GM19035 (cell line): Measurements from ENCODE around the gene AHSG.

Experiments
- ATAC-seq: cut with Tn5 transposase; IDR thresholded peaks from one replicate; pipeline ENCODE4 v1.9.1; 2021; ENCODE audit not compliant: unreplicated experiment

AHSG gene

DNA sequence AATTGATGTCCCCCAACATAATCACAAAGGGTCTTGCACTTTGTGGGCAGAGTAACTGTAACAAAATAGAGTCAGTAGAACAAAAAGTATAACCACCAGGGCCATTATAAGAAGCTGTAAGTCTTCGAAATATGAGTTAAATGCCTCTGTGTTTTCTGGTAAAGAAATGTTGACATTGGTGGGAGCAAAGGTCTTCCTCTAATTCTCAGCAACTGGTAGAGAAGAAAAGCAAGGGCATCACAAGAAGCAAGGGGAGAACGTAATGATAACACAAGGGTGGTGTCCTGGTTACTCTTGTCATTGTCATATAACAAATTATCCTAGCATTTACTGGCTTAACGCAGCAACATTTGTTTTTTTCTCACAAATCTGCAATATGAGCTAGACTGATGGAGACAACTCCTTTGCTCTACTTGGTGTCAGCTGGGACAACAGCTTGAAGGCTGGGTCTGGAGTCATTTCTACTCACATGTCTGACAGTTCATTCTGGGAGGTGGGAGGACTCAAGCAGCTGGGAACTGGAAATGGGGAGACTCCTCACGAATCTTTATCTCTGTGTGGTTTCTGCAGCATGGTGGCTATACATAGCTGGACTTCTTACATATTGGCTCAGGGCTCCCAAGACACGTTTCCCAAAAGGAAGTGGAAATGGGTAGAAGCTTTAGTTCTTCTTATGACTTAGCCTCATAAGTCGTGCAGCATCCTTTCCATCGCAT, 22.1 kb upstream of the AHSG start:
- no peak for ATAC-seq

DNA sequence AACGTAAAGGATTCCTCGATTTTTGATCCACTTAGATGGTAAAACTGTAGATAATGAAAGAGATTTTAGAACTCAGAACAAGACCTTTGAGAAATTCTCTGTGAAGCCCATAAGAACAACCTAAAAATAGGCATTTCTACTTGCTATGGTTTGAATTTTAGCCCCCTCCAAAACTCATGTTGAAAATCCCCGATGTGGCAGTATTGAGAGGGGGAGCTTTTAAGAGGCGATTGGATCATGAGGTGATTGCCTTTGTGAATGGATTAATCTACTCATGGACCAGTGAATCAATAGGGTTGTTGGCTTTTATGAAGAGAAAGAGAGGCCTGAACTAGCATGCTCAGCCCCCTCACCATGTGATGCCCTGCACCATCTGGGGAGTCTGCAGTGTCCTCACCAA, 20.2 kb upstream of the AHSG start:
- no peak for ATAC-seq

DNA sequence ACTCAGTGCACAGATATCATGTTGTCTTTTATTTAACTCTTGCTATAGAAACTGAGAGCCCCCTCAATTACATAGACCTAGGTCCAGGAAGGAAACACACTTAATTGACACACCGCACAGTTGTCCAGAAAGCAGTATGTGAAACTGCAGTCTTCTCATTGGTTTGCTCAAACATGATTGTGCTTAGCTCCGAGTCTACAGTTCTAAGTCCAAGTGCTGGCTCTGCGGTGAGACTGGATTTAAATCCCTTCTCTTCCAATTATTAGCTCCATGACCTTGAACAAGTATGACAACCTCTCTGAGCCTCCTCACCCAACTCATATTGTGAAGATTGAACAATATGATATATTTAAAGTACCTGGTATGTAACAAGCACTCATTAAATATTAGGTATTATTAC, 19.0 kb upstream of the AHSG start:
- ATAC-seq: no peak

DNA sequence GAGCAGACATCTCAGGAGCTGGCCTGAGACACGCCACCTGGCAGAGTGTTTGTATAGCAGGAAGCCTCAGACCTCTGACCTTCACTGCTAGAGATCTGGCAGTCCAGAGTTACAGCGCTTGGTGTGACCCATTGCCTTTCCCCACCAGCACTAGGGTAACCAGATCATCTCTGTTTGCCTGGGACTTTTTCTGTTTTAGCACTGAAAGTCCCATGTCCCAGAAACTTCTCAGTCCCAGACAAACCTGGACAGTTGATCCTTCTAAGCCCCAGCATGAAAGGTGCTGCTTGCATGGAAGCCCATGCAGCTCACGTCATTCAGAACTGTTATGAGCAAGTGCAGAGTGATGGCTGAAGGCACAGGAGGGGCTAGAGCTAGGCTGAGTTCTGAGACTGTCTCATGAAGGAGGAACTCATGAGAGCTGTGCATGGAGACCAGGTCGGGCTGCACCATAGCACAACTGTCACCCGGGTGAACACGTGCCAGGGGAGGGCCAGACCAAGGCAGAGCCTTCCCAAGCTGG, 18.2 kb upstream of the AHSG start:
- ATAC-seq: no peak

DNA sequence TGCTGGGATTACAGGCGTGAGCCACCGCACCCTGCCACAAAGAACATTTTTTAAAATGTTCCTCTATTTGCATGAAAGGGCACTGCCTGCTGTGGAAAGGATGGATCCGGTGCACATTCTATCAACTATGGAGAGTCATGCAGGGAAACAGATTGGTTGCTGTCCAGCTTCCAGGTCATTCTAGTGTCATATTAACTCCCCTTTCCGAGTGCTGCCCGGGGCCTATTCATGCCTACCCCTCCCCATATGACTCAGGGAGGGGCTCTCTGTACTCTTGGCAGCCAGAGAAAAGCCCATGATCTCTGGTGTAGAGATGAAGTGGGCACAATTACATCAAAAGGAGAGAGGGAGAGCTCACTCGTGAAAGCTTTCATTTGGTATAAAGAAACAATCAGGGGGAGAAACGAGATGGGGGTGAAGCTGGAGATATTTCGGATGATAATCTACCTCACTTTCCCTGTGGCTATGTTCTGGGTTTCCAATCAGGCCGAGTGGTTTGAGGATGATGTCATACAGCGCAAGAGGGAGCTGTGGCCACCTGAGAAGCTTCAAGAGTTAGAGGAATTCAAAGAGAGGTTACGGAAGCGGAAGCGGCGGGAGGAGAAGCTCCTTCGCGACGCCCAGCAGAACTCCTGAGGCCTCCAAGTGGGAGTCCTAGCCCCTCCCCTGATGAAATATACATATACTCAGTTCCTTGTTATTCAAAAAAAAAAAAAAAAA, 16.1 kb upstream of the AHSG start:
- ATAC-seq: no peak

DNA sequence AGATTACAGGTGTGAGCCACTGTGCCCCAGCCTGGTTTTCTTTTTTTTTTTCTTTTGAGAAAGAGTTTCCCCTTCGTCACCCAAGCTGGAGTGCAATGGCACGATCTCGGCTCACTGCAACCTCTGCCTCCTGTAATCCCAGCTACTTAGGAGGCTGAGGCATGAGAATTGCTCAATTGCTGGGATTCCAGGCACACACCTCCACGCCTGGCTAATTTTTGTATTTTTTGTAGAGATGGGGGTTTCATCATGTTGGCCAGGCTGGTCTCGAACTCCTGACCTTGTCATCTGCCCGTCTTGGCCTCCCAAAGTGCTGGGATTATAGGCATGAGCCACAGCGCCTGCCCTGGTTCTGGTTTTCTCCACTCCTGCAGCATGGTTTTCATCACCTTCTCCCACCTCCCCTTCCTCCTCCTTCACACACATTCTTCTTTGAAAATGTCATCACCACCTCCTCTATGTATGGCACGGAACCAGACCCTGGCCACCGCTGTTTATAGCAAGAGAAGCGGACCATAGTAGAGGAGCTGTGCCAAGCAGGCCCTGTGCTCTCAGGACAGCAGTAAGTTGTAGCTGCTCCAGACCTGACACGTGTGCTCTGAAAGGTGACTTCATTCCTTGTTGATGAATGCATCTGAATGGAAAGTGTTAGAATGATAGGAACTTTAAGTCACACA, 14.6 kb upstream of the AHSG start:
- ATAC-seq: no peak

DNA sequence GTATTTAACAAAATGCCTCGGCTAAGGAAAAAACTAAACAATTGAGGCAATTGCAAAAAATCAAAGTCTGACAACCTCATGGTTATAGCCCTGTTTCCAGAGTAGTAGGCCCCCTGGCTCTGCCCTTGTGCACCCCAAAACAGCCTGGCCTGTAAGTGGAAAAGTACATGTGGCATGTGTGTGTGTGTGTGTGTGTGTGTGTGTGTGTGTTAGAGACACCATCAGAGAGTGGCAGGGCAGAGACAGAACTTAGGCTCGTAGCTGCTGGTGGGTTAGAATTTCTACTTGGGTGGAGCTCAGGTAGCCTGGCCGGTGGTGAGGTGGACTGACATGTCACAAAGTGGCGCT, 14.1 kb upstream of the AHSG start:
- ATAC-seq: no peak

DNA sequence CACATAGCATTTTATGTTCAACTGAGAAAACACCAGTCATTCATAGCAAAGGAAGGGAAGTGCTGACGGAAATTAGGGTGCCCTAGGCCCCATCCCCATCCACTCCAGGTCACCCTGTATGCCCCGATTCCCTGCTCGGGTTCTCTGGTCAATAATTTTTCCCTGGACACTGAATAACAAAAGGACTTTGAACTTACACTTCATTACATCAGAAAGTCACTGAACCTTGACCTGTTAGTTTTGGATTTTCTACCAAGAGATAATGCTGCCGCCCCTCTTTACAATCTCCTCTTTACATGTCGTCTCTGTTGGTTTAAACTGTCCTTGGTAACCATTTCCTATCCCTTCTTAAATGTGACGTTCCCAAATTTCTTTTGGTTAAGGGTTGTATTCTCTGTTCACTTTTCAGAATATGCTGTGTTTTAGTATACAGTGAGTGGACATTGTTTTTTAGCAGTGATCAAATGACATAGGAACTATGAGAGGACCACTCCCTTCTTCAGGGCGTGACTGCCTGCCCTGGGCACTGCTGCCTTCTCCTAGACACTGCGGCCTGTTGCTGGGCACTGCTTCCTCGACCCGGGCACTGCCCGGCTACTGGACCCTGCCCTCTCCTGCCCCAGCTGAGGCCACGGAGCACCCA, 13.6 kb upstream of the AHSG start:
- no peak for ATAC-seq

DNA sequence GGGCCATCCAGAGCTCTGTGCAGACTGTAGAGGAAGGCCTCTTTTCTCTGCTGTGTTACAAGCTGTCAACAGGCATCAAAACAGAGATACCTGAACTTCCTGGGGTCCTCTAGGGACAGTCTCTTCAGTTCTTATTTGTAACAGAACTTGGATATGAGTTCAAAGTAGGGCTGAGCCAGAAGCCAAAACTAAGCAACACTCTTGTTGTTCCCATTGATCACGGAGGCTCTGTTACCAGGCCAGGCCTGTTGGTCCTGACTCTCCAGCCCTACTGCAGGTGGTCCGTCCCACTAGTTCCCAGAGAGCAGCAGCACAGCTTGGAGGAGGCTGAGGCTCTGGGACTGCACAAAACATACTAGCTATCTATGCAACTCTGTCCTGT, 13.1 kb upstream of the AHSG start:
- ATAC-seq: no peak

DNA sequence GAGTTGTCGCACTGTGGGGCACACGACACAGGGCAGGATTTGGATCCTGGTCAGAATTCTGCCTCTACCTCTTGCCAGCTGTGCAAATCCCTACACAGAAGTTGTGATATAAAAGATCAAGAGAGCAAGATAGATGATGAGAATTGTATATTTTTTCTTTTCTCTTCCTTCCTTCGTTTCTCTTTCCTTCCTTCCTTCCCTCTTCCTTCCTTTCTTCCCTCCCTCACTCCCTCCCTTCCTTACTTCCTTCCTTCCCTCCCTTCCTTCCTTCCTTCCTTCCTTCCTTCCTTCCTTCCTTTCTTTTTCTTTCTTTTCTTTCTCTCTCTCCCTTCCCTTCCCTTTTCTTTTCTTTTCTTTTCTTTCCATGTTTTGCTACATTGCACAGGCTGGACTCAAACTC, 12.0 kb upstream of the AHSG start:
- ATAC-seq: no peak

DNA sequence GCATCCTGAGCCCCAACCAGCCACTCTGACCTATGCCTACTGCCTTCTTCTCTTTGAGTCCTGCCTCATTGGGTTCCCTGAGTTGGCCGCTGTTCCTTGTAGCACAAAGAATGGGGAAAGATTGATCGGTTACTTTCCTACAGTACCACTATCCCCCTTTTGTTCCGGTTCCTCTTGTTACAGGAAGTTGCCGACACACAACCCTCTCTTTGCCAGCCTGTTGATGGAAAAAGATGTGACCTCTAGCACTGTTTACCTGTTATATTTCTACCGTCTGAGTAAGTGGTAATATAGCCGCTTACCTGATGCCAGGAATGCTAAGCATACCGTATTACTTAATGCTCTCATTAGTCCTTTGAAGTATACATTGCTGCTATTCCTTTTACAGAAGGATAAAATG, 9.7 kb upstream of the AHSG start:
- ATAC-seq: no peak

DNA sequence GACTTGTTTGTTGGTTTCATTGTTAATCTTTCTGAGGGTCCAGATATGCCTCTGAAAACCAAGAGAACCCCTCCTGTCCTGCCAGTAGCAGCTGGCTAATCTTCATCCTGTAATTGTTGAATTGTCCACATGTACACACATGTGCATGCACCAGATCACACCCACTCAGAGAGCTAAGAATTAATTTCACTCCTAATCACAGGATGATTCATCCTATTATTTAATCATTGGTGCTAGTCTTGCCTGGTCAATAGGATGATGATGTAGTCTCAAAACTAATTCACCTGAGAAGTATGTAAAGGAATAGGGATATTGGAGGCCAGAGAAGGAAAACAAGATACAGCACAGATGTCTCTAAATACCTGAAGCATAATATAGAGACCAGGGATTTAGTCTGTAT, 7.8 kb upstream of the AHSG start:
- ATAC-seq: no peak

DNA sequence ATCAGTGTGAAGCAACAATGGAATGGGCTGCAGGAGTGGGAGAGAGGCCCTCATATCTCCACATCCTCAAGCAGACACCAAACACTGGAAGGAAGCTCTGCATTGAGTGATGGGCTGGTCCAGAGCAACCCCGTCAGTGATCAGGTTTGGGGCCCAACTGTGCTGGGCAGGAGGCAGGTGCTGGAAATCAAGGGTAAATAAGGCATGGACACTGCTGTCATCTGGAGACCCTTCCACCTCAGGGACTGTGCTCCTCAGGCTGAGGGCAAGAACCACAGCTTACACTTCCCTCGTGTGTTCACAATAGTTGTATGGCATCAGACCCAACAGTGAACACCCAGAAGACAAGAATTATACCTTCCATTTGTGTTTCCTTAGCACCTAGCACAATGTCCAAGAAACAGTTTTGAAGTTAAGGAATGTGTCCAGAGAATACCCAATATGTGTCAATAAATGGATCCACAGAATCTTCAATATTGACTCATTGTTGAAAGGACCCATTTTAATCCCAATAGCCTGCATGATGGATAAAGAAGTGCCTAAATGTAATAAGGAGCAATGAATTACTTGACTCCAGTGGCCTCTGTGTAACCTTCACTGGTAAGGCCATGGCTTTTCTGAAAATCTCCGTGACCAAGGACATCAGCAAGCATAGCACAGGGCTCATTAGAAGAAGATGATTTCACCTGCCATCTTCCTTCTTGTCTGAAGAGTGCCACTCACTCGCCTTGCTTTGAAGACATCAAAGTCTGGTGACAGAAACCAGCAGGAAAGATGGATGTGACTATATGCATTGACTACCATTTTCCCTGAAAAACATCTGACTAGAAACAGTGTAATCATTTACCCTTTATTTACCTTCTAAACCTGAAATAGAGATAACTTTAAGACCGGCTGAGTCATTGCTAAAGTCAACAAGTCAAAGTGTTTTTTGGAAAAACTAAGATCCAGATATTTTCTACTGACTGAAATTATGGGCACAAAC, 7.0 kb upstream of the AHSG start:
- no peak for ATAC-seq

DNA sequence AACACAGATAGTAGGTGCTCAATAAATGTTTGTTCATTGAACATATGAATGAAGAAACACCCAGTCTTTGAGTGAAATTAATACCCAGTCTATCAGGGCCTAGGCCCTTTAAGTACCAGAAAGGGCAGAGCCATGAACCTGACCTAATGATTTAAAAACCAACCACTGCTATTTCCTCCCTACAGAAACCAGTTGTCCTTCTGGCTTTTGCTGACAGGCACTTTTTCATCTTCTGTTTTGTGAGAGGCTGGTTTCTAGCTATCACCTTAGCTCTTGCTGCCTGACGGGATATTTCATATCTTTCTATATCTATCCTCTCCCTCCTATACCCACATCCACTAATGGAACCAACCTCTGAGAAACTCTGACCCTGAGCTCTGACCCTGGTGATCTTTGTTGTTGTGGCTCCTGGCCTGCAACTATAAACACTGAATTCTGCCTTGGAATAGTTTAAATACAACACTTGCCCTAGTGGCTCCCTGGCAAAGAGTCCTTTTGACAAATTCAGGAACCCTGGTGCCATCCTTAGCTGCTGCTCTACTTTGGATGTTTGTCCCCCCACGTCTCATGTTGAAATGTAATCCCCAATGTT, 4.1 kb upstream of the AHSG start:
- ATAC-seq: no peak

DNA sequence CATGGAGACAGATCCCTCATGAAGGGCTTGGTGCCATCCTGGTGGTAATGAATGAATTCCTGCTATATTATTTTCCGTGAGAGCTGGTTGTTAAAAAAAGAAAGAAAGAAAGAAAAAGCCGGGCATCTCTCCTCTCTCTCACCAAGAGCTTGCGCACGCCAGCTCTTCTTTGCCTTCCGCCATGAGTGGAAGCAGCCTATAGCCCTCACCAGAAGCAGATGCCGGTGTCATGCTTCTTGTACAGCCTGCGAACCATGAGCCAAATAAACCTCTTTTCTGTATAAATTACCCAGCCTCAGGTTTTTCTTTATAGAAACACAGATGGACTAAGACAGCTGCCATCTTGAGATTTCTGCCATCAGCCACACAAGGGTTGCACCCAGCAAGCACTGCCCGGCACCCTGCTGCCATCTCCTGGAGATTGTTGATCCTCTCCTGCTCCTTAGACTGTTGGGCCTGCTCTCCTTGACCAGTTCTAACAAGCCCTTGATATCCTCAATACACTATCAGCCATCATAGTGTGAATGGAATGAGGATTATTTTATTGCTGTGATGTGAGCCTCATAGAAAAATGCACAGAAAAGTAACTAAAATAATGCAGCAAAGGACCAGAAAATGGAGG, 3.5 kb upstream of the AHSG start:
- no peak for ATAC-seq

DNA sequence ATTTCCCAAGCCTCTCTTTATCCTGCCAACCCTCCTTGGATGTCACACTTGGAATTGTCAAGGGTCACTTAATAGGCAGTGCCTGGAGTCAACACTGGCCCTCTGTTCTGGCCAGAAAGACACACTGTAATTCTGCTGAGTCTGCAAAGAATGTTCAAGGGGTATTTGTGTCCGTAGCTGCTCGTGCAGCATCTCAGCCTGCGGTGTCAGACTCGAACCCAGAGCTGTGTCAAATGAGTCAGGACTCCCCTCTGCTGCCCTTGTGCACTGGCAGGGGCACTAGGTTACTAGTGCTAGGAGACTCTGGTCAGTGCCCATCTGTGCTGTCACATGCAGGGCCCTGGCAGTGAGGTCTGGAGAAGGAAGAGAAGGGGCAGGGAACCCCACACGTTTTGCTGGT, 795 bp upstream of the AHSG start:
- no peak for ATAC-seq

DNA sequence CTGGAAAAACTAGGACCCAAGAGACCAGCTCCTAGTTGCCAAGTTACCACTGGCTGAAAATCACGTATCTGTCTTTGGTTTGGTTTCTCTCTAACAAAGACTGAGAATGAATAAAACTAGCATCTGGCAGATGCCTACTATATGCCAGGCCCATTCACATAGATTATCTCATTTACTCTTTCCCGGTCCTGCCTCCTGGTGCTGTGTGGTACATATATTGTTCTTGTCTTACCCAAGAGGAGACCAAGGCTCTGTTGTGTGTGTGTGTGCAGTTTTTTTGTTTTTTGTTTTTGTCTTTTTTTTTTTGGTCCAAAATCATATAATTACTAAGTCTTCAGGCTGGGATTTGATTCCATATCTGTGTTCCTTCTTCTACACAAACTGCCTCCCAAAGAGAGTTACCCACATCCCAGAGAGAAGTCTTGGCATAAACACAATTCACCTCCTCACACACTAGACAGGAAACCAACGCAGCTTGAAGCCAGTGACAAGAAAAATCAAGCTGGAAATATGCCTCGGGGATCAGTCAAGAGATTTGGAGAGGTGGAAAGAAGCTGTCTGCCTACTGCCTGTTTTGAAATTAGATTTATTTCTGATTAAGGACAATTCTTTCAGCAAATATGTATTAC, 891 bp downstream of the AHSG start:
- no peak for ATAC-seq

DNA sequence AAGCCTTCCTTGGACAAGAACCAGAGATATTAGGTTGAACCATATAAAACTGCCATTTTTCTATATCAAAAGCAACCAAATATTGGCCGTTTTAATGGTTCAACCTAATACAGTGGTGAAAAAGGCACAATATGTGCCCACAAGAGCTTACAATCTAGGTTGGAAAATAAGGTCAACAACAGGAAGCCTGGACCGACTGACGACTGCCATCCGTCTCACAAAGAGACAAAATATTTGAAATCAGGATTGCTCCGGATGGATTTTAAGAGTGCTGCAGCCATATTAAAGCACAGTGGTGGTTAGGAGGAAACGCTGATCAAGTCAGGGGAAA, 1.4 kb downstream of the AHSG start:
- ATAC-seq: no peak
